Progenitor cell of endocrine pancreas (in vitro differentiated cells): Measurements from ENCODE around the gene HIVEP3. TPM values are rescaled to one million over a fixed set of nuclear protein-coding genes. Genes with fewer than 3 reads are reported as not detected.

Experiments used
- DNase-seq: peaks from one replicate; pipeline ENCODE4 v3.0.0; 2021; ENCODE audit warnings: low spot score; ENCODE audit not compliant: unreplicated experiment
- H3K27ac Mint-ChIP-seq: 2 replicates; pipeline ENCODE4 v1.8.0; 2021; ENCODE audit warnings: mild to moderate bottlenecking, moderate library complexity, mixed read lengths
- H3K27me3 Mint-ChIP-seq: 2 replicates; pipeline ENCODE4 v1.8.0; 2021; ENCODE audit warnings: mixed read lengths
- H3K36me3 Mint-ChIP-seq: 2 replicates; pipeline ENCODE4 v1.8.0; 2022; ENCODE audit warnings: mixed read lengths; ENCODE audit not compliant: insufficient read depth
- H3K4me1 Mint-ChIP-seq: 2 replicates; pipeline ENCODE4 v1.8.0; 2021; ENCODE audit warnings: low read depth, mixed read lengths
- H3K4me3 Mint-ChIP-seq: 2 replicates; pipeline ENCODE4 v1.8.0; 2021; ENCODE audit warnings: low read depth, mild to moderate bottlenecking, moderate library complexity, mixed read lengths
- H3K9me3 Mint-ChIP-seq: 2 replicates; pipeline ENCODE4 v1.8.0; 2021; ENCODE audit warnings: low read depth, mixed read lengths
- CTCF ChIP-seq: fragments of 200-600 bp; sonication (generic); IDR thresholded peaks from one replicate; pipeline ENCODE4 v1.5.0; 2021; ENCODE audit warnings: antibody characterized with exemption, mild to moderate bottlenecking; ENCODE audit not compliant: unreplicated experiment
- total RNA-seq: library from RNA; stranded (reverse); gene quantifications from 2 replicates; pipeline ENCODE4 v1.2.1, GENCODE V29; 2021

The HIVEP3 gene
- total RNA-seq, 1 donor from 2014 or later, result 1.1 TPM

- no peak for TF ChIP-seq CTCF
- H3K4me3 Mint-ChIP-seq, result no peak overlapping the region
- no peaks in the 10 kb centered on the region for H3K36me3 Mint-ChIP-seq
- no peak for DNase-seq
- no peak overlapping the region for H3K27ac Mint-ChIP-seq
- no peaks in the 10 kb centered on the region for H3K9me3 Mint-ChIP-seq
- peaks cover 24% of the 10 kb centered on the region for H3K27me3 Mint-ChIP-seq
- H3K4me1 Mint-ChIP-seq, result no peaks in the 10 kb centered on the region
Measured at GRCh38 chr1:41943717-41944116, 25.0 kb upstream of the HIVEP3 start.

- Mint-ChIP-seq H3K27me3 (peaks cover 28% of the 10 kb centered on the region), H3K4me1 (no peaks in the 10 kb centered on the region), H3K36me3 (no peaks in the 10 kb centered on the region), H3K4me3 (no peak overlapping the region), H3K9me3 (no peaks in the 10 kb centered on the region), H3K27ac (no peak overlapping the region)
- DNase-seq, result no peak
- no peak for TF ChIP-seq CTCF
Measured at GRCh38 chr1:41942278-41942677, 23.6 kb upstream of the HIVEP3 start.

GRCh38 chr1:41941381-41941780 is 22.7 kb upstream of the HIVEP3 start:
- no peaks in the 10 kb centered on the region for H3K36me3 Mint-ChIP-seq
- TF ChIP-seq CTCF, result no peak
- peaks cover 28% of the 10 kb centered on the region for H3K27me3 Mint-ChIP-seq

GRCh38 chr1:41939194-41939593 is 20.5 kb upstream of the HIVEP3 start:
- Mint-ChIP-seq H3K4me1 (peaks cover 2% of the 10 kb centered on the region), H3K27ac (no peak overlapping the region), H3K9me3 (no peaks in the 10 kb centered on the region), H3K36me3 (no peaks in the 10 kb centered on the region), H3K27me3 (peaks cover 25% of the 10 kb centered on the region), H3K4me3 (no peak overlapping the region)
- DNase-seq, result no peak
- TF ChIP-seq CTCF, result no peak

More at GRCh38 chr1:41941381-41941780, 22.7 kb upstream of the HIVEP3 start:
- no peak for DNase-seq
- Mint-ChIP-seq H3K27ac (no peak overlapping the region), H3K4me3 (no peak overlapping the region), H3K9me3 (no peaks in the 10 kb centered on the region), H3K4me1 (no peaks in the 10 kb centered on the region)

- Mint-ChIP-seq H3K4me3 (no peak overlapping the region), H3K36me3 (no peaks in the 10 kb centered on the region), H3K27ac (no peak overlapping the region), H3K27me3 (peaks cover 30% of the 10 kb centered on the region), H3K4me1 (peaks cover 2% of the 10 kb centered on the region), H3K9me3 (peaks cover 10% of the 10 kb centered on the region)
- no peak for DNase-seq
- TF ChIP-seq CTCF, result no peak
Measured at GRCh38 chr1:41936107-41936506, 17.4 kb upstream of the HIVEP3 start.
